Measurements from ENCODE around the gene CSMD2.

CSMD2 gene

GRCh38 chr1:34155860-34156259 is 9.2 kb downstream of the CSMD2 start:
- DNase-seq: no peak

DNA sequence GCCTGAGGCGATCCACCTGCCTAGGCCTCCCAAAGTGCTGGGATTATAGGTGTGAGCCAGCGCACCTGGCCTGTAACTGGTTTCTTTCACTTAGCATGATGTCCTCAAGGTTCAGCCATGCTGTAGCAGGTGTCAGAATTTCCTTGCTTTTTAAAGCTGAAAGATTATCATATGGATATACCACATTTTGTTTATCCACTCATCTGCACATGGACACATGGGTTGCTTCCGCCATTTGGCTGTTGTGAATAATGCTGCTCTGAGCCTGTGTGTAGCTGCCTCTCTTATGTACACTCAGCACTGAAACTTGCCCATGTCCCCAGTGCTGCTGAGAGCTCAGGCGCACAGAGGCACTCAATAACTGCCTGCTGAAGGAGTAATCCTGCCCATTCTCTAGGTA is 11.8 kb downstream of the CSMD2 start:
- no peak for DNase-seq

DNA sequence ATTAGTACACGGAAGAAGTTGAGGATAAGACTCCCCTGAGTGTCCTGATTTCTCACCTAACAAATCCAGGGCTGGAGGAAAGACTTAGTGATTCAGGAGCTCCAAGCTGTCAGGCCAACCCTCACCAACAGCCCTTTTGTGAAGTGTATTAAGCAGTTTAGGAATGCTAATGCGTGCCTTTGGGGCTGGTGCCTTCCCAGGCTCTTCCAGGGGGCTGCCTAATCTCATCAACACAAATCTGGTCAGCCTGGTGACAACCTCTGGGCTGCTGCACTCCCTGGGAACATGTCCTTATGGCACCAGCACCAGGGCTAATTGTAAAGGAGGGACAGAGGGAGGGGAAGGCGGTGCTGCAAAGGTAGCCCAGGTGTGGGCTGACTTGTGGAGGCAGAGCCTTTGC is 15.5 kb downstream of the CSMD2 start:
- DNase-seq: no peak

GRCh38 chr1:34147301-34147700 is 17.7 kb downstream of the CSMD2 start:
- no peak for DNase-seq

- no peak for DNase-seq
Measured at GRCh38 chr1:34144766-34145165, 20.3 kb downstream of the CSMD2 start.

- DNase-seq: no peak
Measured at GRCh38 chr1:34143975-34144374, 21.1 kb downstream of the CSMD2 start.

GRCh38 chr1:34140011-34140676 is 24.9 kb downstream of the CSMD2 start:
- no peak for DNase-seq

DNA sequence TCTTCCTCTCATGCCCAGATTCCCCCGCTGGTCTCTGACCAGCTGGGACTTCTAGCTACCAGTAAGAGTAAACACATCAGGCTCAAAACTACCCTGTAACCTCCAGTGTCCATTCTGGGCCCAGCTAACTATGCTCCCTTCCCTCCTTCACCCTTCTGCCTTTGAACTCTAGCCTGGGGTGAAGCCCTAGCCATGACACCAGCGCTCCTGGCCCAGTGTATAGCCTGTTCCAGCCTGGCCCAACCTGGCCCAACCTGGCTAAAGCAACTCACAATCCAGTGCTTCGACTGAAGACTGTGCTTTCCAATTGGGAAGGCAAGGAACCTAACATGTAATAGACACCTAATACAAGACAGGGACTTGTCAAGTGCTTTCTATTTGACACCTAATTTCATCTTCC is 27.6 kb downstream of the CSMD2 start:
- DNase-seq: no peak

GRCh38 chr1:34132161-34132420 is 32.9 kb downstream of the CSMD2 start:
- no peak for DNase-seq

DNA sequence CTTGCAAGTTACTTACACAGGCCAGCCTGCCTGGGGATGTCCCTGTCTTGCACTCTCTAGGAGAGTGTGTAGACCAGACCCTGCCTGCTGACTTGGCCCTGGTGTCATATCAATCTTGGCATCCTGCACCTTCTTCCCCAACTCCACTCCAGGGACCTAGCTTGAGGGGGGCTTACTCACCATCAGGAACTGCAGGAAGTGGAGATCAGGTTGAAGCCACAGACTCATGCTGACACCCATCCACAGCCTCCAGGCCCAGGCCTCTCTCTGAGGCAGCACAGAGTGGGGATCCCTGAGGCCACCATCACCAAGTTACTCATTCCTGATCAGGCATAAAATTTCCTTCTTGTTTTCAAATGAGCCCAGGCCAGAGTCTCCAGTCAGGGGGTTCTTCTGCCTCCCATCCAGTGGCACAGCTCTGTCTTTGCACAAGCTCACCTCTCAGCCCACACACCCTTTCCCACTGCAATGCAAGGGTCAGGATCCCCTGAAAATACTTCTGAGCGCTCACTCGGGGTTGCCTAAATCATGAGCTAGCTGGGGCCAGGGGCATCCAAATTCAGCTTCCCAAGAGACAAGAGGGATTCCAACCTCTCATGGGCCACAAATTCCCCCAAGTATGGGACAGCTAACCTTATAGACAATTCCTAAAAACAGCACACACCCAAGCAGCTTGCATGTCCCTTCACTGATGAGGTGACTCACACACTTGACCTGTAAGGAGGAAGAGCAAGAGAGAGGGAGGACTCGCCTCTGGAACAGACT is 33.5 kb downstream of the CSMD2 start:
- DNase-seq: no peak

- DNase-seq: no peak
Measured at GRCh38 chr1:34130306-34130705, 34.7 kb downstream of the CSMD2 start.

DNA sequence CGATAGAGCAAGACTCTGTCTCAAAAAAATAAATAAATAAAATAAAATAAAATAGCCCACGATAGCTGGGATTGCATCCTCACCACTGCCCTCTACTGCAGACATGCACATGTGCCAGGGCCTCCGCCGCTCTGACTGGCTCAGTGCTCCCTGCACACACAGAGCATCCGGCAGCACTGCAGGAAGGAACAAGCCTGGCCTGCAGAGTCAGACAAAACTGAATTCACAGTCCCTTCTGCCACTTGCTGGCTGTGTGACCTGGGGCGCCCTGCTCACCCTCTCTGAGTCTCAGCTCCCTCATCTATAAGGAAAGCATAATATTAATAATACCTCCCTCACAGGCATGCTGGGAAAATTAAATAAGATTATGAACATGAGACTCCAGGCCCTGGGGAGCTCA is 35.4 kb downstream of the CSMD2 start:
- no peak for DNase-seq

- DNase-seq: no peak
Measured at GRCh38 chr1:34128186-34128889, 36.7 kb downstream of the CSMD2 start.

DNA sequence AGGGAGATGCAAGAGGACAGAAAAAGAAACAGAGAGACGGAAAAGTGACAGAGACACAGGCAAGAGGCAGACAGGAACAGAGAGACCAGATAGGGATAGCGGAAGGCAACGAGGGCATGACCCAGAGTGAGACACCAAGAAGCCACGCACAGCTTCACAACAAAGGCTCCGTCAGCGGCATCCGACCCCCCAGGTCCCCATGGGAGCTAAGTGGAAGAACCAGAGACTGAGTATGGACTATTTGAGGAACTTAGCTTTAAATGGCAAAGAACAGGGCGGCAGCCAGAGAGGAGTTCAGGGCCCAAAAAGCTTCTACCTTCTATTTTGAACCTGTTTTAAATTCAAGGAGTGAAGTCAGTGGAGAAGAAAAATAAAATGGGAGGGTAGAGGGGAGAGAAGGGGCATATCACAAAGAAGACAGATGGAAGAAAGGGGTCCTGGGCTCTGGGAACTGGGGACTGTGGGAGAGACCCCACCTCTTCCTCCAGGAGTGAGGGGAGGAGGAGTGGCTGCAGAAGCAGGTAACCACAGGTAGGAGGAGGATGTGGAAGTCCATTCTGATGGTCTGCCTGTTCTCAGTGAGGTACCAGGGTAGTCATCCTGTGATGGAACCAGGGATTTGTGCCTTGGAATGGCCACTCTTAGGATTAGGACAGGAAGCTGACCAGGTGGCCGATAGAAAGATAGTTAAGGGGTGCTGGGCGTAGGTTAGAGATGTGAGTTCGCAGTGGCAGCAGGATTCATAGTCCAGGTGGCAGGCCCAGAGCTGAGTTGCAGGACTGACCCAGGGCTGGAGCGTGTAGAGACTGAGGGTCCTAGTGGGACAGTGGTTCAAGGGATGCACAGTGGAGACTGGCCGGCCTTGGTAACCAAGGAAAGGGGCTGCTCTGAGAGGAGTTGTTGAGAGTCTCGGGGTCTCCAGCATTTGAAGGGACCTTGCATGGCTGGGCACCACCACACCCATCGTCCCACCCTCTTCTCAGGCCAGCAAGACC is 37.7 kb downstream of the CSMD2 start:
- no peak for DNase-seq

GRCh38 chr1:34126486-34126885 is 38.5 kb downstream of the CSMD2 start:
- DNase-seq: no peak

- DNase-seq: no peak
Measured at GRCh38 chr1:34125721-34126380, 39.2 kb downstream of the CSMD2 start.

DNA sequence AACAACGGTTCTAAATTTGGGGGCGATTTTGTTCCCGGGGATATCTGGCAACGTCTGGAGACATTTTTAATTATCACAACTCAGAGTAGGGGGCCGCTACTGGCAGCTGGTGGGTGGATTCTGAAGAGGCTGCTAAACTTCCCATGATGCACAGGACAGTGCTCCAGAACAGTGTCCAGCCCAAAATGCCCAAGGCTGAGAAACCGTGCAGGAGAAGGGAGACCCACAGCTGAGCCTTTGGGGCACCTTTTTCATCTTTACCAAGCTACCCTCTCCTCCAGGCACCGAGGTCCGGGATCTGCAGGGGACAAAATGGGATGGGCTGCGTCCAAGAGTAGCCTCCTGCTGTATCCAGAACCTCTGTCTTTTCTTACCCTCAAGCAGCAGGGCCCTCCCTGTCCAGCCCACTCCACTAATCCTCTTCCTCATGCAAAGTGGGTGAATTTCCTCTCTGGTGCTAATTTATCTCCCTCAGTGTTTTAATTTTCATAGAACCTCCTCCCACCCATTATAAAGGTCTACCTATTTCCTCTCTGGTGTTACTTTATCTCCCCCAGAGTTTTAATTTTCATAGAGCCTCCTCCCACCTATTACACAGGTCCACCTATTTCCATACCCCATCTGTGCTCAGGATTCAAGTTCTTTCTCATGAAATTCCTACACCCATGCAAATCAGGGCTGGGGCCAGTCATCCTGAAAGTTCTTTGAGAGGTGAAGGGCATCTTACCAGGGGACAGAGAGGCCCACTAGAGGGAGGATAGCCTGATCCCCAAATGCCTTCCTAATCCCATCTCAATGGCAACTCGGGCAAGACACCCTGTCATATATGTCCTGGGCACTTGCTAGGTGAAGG is 42.7 kb downstream of the CSMD2 start:
- DNase-seq: no peak

- DNase-seq: no peak
Measured at GRCh38 chr1:34115233-34115632, 49.8 kb downstream of the CSMD2 start.

DNA sequence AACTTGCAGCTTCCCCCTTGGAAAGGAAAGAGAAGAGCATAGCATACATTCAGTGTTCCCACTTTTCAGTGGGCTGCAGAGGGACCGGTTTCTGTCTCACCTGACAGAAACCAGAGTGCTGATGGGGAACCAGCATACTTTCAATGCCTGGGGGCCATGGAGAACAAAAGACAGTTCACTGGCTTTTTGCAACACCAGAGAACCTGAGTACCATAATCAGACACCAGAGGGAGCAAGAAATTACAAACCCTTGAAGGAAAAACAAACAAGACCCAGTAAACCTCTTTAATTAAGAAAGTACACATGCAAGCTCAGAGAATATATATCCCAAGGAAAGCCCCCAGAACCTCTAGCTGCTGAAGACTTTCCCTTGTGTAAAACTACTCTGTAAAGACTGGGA is 51.1 kb downstream of the CSMD2 start:
- no peak for DNase-seq

- DNase-seq: no peak
Measured at GRCh38 chr1:34113362-34113761, 51.7 kb downstream of the CSMD2 start.

- no peak for DNase-seq
Measured at GRCh38 chr1:34108711-34109110, 56.3 kb downstream of the CSMD2 start.

- no peak for DNase-seq
Measured at GRCh38 chr1:34108269-34108668, 56.8 kb downstream of the CSMD2 start.

All from DMS79 treated with DMSO at 0.1 percent for 48 hours (cell line).